HFF-Myc (cell line): ENCODE results near the gene ST6GAL1.
"Not testable (repeated sequence)": the region's sequence is repeated elsewhere in the genome, so short reads cannot be mapped to it uniquely, and the experiment has no call there.

ENCODE experiments used
- DNase-seq: peaks from one replicate; pipeline ENCODE4 v3.0.0-alpha.2; 2011; ENCODE audit warnings: low read depth; ENCODE audit errors: extremely low read depth
- H3K4me3 ChIP-seq: replicated peaks from 2 replicates; pipeline ENCODE4 v1.5.1; 2011; ENCODE audit warnings: low read depth, mild to moderate bottlenecking, control low read depth, low read length
- CTCF ChIP-seq: IDR thresholded peaks from 2 replicates; pipeline ENCODE4 v1.5.1; 2012; ENCODE audit warnings: mild to moderate bottlenecking, low read depth, low read length, control low read depth; ENCODE audit errors: missing control alignments

The ST6GAL1 gene

DNA sequence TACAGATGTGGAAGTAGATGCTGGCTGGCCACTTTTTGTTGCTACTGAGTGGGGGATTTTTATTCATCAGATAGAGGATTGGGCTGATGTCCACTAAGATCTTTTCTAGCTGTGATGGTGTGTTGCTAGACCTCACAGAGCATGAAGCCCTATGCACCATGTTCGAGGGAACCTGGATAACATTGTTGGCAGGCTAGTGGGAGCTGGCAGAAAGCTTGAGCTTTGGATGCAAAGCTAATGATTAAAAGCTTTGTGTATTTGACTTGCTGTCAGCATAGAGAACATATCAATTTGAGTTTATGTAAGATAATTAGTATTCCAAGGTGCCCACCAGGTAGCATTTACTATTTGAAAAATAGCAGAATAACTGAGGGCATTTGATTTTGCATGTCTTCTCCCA is 59.1 kb downstream of the ST6GAL1 start:
- no peak for TF ChIP-seq CTCF
- DNase-seq, result no peak

GRCh38 chr3:186990277-186990676 is 60.0 kb downstream of the ST6GAL1 start:
- no peak for DNase-seq
- H3K4me3 ChIP-seq, result no peak overlapping the region
- TF ChIP-seq CTCF, result no peak

More for the DNA sequence above, 59.1 kb downstream of the ST6GAL1 start:
- no peak overlapping the region for H3K4me3 ChIP-seq

- no peak for TF ChIP-seq CTCF
- no peak overlapping the region for H3K4me3 ChIP-seq
- DNase-seq, result no peak
Measured at GRCh38 chr3:186990878-186991308, 60.6 kb downstream of the ST6GAL1 start.

DNA sequence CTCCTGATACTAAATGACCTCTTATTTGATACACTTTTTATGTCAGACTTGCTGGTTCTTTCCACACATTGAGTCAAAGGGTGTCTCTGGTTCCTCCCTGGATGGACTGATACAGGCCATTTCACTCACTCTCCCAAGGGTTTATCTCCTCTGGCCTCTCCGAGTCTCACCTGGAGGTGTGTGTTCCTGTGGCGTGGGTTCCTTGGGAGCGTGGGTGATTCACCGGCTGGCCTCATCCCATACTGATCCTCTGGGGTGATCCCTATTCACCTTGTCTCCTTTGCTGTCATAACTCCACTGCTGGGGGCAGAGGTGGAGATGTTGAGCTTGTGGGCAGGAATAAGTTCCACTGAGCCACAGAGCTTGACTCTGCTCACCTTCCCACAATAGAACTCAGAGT is 61.1 kb downstream of the ST6GAL1 start:
- H3K4me3 ChIP-seq, result no peak overlapping the region
- TF ChIP-seq CTCF, result no peak
- no peak for DNase-seq

GRCh38 chr3:186992096-186992495 is 61.8 kb downstream of the ST6GAL1 start:
- not testable (repeated sequence) for DNase-seq, H3K4me3 ChIP-seq

DNA sequence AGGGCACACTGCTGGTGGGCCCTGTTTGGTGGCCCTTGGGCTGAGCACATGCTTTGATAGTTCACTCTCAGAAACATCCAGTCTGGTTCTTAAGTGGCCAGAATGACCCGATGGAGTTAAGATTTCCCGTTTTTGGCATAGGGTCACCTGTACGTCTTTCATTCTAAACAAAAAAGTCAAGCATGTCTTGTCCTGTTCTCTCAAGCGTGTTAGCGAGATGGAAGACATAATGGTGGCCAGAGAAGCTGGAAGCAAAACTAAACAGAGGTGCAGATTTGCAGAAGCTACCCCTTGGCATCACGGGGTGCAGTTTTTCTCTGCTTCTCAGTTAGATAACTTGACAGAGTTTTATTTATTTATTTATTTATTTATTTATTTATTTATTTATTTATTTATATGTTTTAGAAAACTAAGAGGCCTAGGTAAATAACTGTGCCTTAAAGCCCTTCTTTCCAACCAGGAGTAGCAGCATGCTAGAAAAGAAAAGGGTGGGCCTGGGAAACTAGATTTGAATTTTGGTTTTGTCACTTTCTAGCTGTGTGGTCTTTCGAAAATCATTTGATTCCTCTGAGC is 63.0 kb downstream of the ST6GAL1 start:
- no peak overlapping the region for H3K4me3 ChIP-seq
- no peak for TF ChIP-seq CTCF
- no peak for DNase-seq

GRCh38 chr3:186994000-186994955 is 64.0 kb downstream of the ST6GAL1 start:
- DNase-seq, result no peak
- H3K4me3 ChIP-seq, result no peak overlapping the region
- no peak for TF ChIP-seq CTCF
